Measurements from ENCODE around the gene ZNF816.
"Not testable (repeated sequence)": the region's sequence is repeated elsewhere in the genome, so short reads cannot be mapped to it uniquely, and the experiment has no call there.

The ZNF816 gene

GRCh38 chr19:52917531-52917930 is 45.1 kb downstream of the ZNF816 start:
- TF ChIP-seq ZFX (IDR thresholded peaks at IDR 0.05; ENCODE audit: borderline replicate concordance) = no peak
- TF ChIP-seq CTCF (IDR thresholded peaks at IDR 0.05) = no peak
- H3K27ac ChIP-seq = no peak overlapping the region

- no peak overlapping the region for H3K27ac ChIP-seq
- no peak for TF ChIP-seq CTCF (IDR thresholded peaks at IDR 0.05)
- TF ChIP-seq ZFX (IDR thresholded peaks at IDR 0.05; ENCODE audit: borderline replicate concordance) = no peak
Measured at GRCh38 chr19:52910648-52911047, 52.0 kb downstream of the ZNF816 start.

GRCh38 chr19:52904052-52904780 is 58.5 kb downstream of the ZNF816 start:
- not testable (repeated sequence) for H3K27ac ChIP-seq

GRCh38 chr19:52901842-52902241 is 60.8 kb downstream of the ZNF816 start:
- no peak for TF ChIP-seq CTCF (IDR thresholded peaks at IDR 0.05)
- no peak for TF ChIP-seq ZFX (IDR thresholded peaks at IDR 0.05; ENCODE audit: borderline replicate concordance)
- H3K27ac ChIP-seq = no peak overlapping the region

All from 22Rv1 (cell line).